OCI-LY7 (cell line): Measurements from ENCODE around the gene FANCL. TPM values are rescaled to one million over a fixed set of nuclear protein-coding genes. Genes with fewer than 3 reads are reported as not detected.
"Not testable (repeated sequence)": the region's sequence is repeated elsewhere in the genome, so short reads cannot be mapped to it uniquely, and the experiment has no call there.

Experiments
- BruUV-seq: library from RNA; stranded (reverse); fragments of 400-500 nt; replicated peaks from 2 replicates; lab custom pipeline; 2021; lab: Mats Ljungman, UMichigan
- CTCF ChIA-PET: fragments of 300-600 bp; sonication (Branson Sonifier 250); formaldehyde crosslinking; loops from one replicate; lab custom pipeline; 2022; ENCODE audit warnings: antibody characterized with exemption; ENCODE audit not compliant: unreplicated experiment; lab: Charles Lee
- POLR2A ChIA-PET: fragments of 300-600 bp; sonication (Branson Sonifier 250); formaldehyde crosslinking; loops from one replicate; lab custom pipeline; 2022; ENCODE audit warnings: antibody characterized with exemption; lab: Charles Lee
- DNase-seq: peaks from one replicate; pipeline ENCODE4 v3.0.0-alpha.2; 2015; ENCODE audit warnings: low spot score
- H2AFZ ChIP-seq: fragments of 200-600 bp; sonication (generic), shearing (Covaris generic); 2 replicates; pipeline ENCODE4 v1.6.1; 2014; ENCODE audit warnings: mild to moderate bottlenecking, antibody characterized with exemption, low read length, moderate library complexity
- H3K27ac ChIP-seq: fragments of 200-600 bp; sonication (generic); 2 replicates; pipeline ENCODE4 v1.5.1; 2014; ENCODE audit warnings: mixed run types, low read depth, mild to moderate bottlenecking, moderate library complexity, low read length, inconsistent platforms; ENCODE audit not compliant: poor library complexity, severe bottlenecking
- H3K36me3 ChIP-seq: fragments of 200-600 bp; sonication (generic); 2 replicates; pipeline ENCODE4 v1.6.1; 2014; ENCODE audit warnings: mild to moderate bottlenecking, antibody characterized with exemption, low read length, moderate library complexity, mixed read lengths; ENCODE audit not compliant: insufficient read depth
- H3K4me1 ChIP-seq: fragments of 200-600 bp; sonication (generic); 2 replicates; pipeline ENCODE4 v1.5.1; 2014; ENCODE audit warnings: mild to moderate bottlenecking, low read length; ENCODE audit not compliant: insufficient read depth, poor library complexity, severe bottlenecking
- H3K4me2 ChIP-seq: fragments of 200-600 bp; sonication (generic); 2 replicates; pipeline ENCODE4 v1.6.1; 2014; ENCODE audit warnings: mild to moderate bottlenecking, low read length
- H3K4me3 ChIP-seq: fragments of 200-600 bp; sonication (generic); 2 replicates; pipeline ENCODE4 v1.5.1; 2014; ENCODE audit warnings: mild to moderate bottlenecking, low read depth, low read length; ENCODE audit not compliant: poor library complexity, severe bottlenecking
- H3K79me2 ChIP-seq: fragments of 200-600 bp; sonication (generic); 2 replicates; pipeline ENCODE4 v1.6.1; 2016; ENCODE audit warnings: low read depth, mild to moderate bottlenecking, low read length, moderate library complexity, mixed read lengths; ENCODE audit not compliant: insufficient read depth
- H3K9me2 ChIP-seq: fragments of 200-600 bp; sonication (generic); 2 replicates; pipeline ENCODE4 v1.6.1; 2016; ENCODE audit warnings: mild to moderate bottlenecking, low read length, mixed read lengths; ENCODE audit not compliant: insufficient read depth
- H3K9me3 ChIP-seq: fragments of 200-600 bp; sonication (generic); 2 replicates; pipeline ENCODE4 v1.6.1; 2014; ENCODE audit warnings: mild to moderate bottlenecking, mixed run types, low read length, mixed read lengths
- H4K20me1 ChIP-seq: fragments of 200-600 bp; sonication (generic); 2 replicates; pipeline ENCODE4 v1.6.1; 2014; ENCODE audit warnings: mild to moderate bottlenecking, antibody characterized with exemption, low read length, moderate library complexity, mixed read lengths; ENCODE audit not compliant: insufficient read depth
- EZH2phosphoT487 ChIP-seq: fragments of 200-600 bp; sonication (generic); IDR thresholded peaks from 2 replicates; pipeline ENCODE4 v1.6.1; 2018; ENCODE audit warnings: low read depth, borderline replicate concordance, mild to moderate bottlenecking, mixed run types, antibody characterized with exemption, low read length, moderate library complexity, mixed read lengths
- intact Hi-C: fragments of 100-400 bp; cut with micrococcal nuclease; formaldehyde crosslinking; loops from one replicate; pipeline ENCODE4 v1.10.0; 2022; ENCODE audit not compliant: unreplicated experiment
- total RNA-seq, 2 experiments: library from RNA; depleted of rRNA in 1 of 2; stranded (reverse); fragments of >200 nt in 1 of 2; shearing (Covaris generic) in 1 of 2; gene quantifications; 2 replicates each; pipeline ENCODE4 v1.2.3, GENCODE V29; 2014 to 2022
- TF ChIP-seq, protein P1 (sequence below): fragments of 200-600 bp; sonication (generic); conservative IDR thresholded peaks from 2 replicates; pipeline ENCODE4 v1.5.1; 2014; ENCODE audit warnings: mild to moderate bottlenecking, antibody characterized with exemption, low read length, moderate library complexity, mixed read lengths

The FANCL gene
- total RNA-seq, 2 experiments from 2014 or later = 32.8 to 33.0 TPM

- DNase-seq = no peak
- no peak for TF ChIP-seq EZH2phosphoT487
- TF ChIP-seq, protein P1, sequence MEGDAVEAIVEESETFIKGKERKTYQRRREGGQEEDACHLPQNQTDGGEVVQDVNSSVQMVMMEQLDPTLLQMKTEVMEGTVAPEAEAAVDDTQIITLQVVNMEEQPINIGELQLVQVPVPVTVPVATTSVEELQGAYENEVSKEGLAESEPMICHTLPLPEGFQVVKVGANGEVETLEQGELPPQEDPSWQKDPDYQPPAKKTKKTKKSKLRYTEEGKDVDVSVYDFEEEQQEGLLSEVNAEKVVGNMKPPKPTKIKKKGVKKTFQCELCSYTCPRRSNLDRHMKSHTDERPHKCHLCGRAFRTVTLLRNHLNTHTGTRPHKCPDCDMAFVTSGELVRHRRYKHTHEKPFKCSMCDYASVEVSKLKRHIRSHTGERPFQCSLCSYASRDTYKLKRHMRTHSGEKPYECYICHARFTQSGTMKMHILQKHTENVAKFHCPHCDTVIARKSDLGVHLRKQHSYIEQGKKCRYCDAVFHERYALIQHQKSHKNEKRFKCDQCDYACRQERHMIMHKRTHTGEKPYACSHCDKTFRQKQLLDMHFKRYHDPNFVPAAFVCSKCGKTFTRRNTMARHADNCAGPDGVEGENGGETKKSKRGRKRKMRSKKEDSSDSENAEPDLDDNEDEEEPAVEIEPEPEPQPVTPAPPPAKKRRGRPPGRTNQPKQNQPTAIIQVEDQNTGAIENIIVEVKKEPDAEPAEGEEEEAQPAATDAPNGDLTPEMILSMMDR = no peak
- no TSS peak for BruUV-seq
- Histone ChIP-seq H2AFZ (no peak overlapping the region), H3K4me2 (no peak overlapping the region), H3K9me2 (no peaks in the 10 kb centered on the region), H3K27ac (no peak overlapping the region), H3K79me2 (no peaks in the 10 kb centered on the region), H3K4me3 (no peak overlapping the region), H3K4me1 (no peaks in the 10 kb centered on the region), H3K9me3 (peaks cover 10% of the 10 kb centered on the region; the same call in 1 of the 2 replicates), H4K20me1 (no peaks in the 10 kb centered on the region), H3K36me3 (peaks cover 78% of the 10 kb centered on the region)
- ChIA-PET CTCF (no interaction called here), POLR2A (interaction anchor here (0.7 kb wide), 1 partner anchor 103 kb away, joined by 4 read pairs; no protein-coding TSS in a partner anchor)
- intact Hi-C loops = no loop called here
Observed at GRCh38 chr2:58215429-58215828, 25.7 kb downstream of the FANCL start.

GRCh38 chr2:58210951-58211568 lies 30.1 kb downstream of the FANCL start:
- H3K4me1 ChIP-seq, H4K20me1 ChIP-seq, H3K4me2 ChIP-seq, H3K27ac ChIP-seq, CTCF ChIA-PET, H3K4me3 ChIP-seq, H2AFZ ChIP-seq, intact Hi-C loops, H3K9me2 ChIP-seq, DNase-seq, BruUV-seq, H3K9me3 ChIP-seq, H3K79me2 ChIP-seq: not testable (repeated sequence)
- POLR2A ChIA-PET = interaction anchor here (0.7 kb wide), 1 partner anchor 11 kb away, joined by 4 read pairs; no protein-coding TSS in a partner anchor
- H3K36me3 ChIP-seq = peaks cover 60% of the 10 kb centered on the region

DNA sequence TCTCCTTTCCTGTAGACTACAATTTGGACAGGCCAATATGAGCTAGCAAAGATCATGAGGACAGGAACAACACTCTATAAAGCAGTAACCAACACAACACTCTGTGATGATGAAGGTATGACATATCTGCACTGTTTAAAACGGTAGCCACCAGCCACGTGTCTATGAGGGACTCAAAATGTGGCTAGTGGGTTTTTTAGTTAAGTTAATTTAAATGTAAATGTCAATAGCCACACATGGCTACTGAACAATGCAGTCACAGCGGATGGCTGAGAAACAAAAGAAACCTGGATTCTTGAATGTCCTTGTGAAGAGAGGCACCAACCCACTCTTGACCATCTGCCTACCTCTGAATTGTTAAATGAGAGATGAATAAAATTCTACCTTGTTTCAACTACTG lies 33.9 kb downstream of the FANCL start:
- ChIA-PET POLR2A (no interaction called here), CTCF (no interaction called here)
- H3K4me1 ChIP-seq = no peaks in the 10 kb centered on the region
- H3K79me2 ChIP-seq = no peaks in the 10 kb centered on the region
- no peaks in the 10 kb centered on the region for H3K9me2 ChIP-seq
- BruUV-seq = no TSS peak
- no peak for DNase-seq
- H3K4me2 ChIP-seq = no peak overlapping the region
- TF ChIP-seq EZH2phosphoT487 = no peak
- TF ChIP-seq, protein P1 = no peak
- H4K20me1 ChIP-seq = no peaks in the 10 kb centered on the region
- peaks cover 31% of the 10 kb centered on the region for H3K36me3 ChIP-seq
- intact Hi-C loops = no loop called here
- peaks cover under 1% of the 10 kb centered on the region; the same call in 1 of the 2 replicates for H3K9me3 ChIP-seq
- no peak overlapping the region for H3K4me3 ChIP-seq
- no peak overlapping the region for H2AFZ ChIP-seq
- H3K27ac ChIP-seq = no peak overlapping the region
